Large intestine (tissue), 3 donors: ENCODE measurements around the gene TNS1. TPM values are rescaled to one million over a fixed set of nuclear protein-coding genes. Genes with fewer than 3 reads are reported as not detected.
"Not testable (repeated sequence)": the region's sequence is repeated elsewhere in the genome, so short reads cannot be mapped to it uniquely, and the experiment has no call there.

Experiments
- DNase-seq, 2 donors: peaks; one replicate each; pipeline versions ENCODE4 v3.0.0 to v3.0.0-alpha.2; 2013
- H3K27ac ChIP-seq: one replicate; pipeline ENCODE4 v1.5.1; 2013; ENCODE audit warnings: low read length
- H3K27me3 ChIP-seq: 2 replicates; pipeline ENCODE4 v1.6.1; 2013; ENCODE audit warnings: low read length; ENCODE audit not compliant: control insufficient read depth, insufficient read depth
- H3K36me3 ChIP-seq: 2 replicates; pipeline ENCODE4 v1.6.1; 2013; ENCODE audit warnings: low read length; ENCODE audit not compliant: control insufficient read depth, insufficient read depth
- H3K4me1 ChIP-seq: one replicate; pipeline ENCODE4 v1.6.1; 2013; ENCODE audit warnings: low read length; ENCODE audit not compliant: control insufficient read depth, insufficient read depth
- H3K4me3 ChIP-seq: one replicate; pipeline ENCODE4 v1.5.1; 2013; ENCODE audit warnings: low read length
- H3K9me3 ChIP-seq: one replicate; pipeline ENCODE4 v1.6.1; 2013; ENCODE audit warnings: mild to moderate bottlenecking, low read depth, low read length, moderate library complexity; ENCODE audit not compliant: control insufficient read depth
- WGBS: methylation state at CpG from one replicate; pipeline ENCODE4 v1.1.5; 2013; ENCODE audit warnings: low lambda C conversion rate; ENCODE audit not compliant: insufficient coverage; 5-methylcytosine and 5-hydroxymethylcytosine counted together
- polyA plus RNA-seq: library from polyadenylated mRNA; unstranded; fragments of 120-200 nt; gene quantifications from one replicate; pipeline ENCODE4 v1.2.1, GENCODE V29; 2013

TNS1 gene
- polyA plus RNA-seq, 1 donor, result 26.8 TPM

DNA sequence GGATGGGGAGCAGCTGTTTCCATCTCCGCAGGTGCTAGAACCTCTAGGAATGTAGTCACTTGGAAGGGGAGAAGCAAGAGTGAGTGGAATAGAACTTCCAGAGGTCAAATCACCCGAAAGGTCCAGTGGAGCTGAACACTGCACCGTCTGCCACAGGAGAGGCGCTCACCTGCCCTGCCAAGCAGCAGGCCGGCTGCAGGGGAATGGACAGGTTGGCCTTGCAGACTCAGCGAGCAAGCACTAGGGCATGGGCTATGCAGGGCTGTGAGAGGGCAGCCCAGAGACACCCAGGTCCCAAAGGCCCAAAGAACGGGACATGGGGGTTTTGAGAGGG is 214.2 kb downstream of the TNS1 start:
- no peak overlapping the region for H3K27ac ChIP-seq
- peaks cover 7% of the 10 kb centered on the region for H3K9me3 ChIP-seq
- no peaks in the 10 kb centered on the region for H3K36me3 ChIP-seq
- H3K27me3 ChIP-seq, result peaks cover 3% of the 10 kb centered on the region
- no peaks in the 10 kb centered on the region for H3K4me1 ChIP-seq
- DNase-seq, result no peak
- no peak overlapping the region for H3K4me3 ChIP-seq
- WGBS, result no CpG with 5 or more reads among the region's 7 CpGs

DNA sequence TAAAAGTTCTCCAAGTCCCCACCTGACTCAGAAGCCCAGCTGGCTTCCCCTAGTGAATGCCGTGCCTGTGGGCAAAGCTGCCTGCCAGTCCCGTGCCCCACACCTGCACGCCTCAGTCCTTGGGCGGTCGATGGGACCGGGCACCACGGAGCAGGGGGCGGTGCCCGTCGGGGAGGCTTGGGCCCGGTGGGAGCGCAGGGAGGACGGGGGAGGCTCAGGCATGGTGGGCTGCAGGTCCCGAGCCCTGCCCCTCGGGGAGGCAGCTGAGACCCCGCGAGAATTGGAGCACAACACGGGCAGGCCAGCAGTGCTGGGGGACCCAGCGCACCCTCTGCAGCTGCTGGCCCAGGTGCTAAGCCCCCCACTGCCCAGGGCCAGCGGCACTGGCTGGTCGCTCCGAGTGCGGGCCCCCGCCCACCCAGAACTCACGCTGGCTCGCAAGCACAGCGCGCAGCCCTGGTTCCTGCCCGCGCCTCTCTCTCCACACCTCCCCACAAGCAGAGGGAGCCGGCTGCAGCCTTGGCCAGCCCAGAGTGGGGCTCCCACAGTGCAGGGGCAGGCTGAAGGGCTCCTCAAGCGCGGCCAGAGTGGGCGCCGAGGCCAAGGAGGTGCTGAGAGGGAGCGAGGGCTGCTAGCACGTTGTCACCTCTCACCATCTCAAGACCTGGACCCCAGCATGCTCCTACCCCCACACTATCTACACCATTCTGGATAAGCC is 215.5 kb downstream of the TNS1 start:
- WGBS, result no CpG with 5 or more reads among the region's 37 CpGs
- no peak overlapping the region for H3K27ac ChIP-seq

GRCh38 chr2:217786560-217786959 is 216.2 kb downstream of the TNS1 start:
- WGBS, result no CpG with 5 or more reads among the region's 5 CpGs
- not testable (repeated sequence) for H3K9me3 ChIP-seq, H3K36me3 ChIP-seq, H3K27ac ChIP-seq, H3K4me3 ChIP-seq, H3K4me1 ChIP-seq, H3K27me3 ChIP-seq, DNase-seq

More for the DNA sequence above, 215.5 kb downstream of the TNS1 start:
- Histone ChIP-seq H3K36me3 (no peaks in the 10 kb centered on the region), H3K4me1 (no peaks in the 10 kb centered on the region), H3K4me3 (no peak overlapping the region), H3K9me3 (peaks cover 7% of the 10 kb centered on the region), H3K27me3 (peaks cover 3% of the 10 kb centered on the region)
- DNase-seq, result no peak

DNA sequence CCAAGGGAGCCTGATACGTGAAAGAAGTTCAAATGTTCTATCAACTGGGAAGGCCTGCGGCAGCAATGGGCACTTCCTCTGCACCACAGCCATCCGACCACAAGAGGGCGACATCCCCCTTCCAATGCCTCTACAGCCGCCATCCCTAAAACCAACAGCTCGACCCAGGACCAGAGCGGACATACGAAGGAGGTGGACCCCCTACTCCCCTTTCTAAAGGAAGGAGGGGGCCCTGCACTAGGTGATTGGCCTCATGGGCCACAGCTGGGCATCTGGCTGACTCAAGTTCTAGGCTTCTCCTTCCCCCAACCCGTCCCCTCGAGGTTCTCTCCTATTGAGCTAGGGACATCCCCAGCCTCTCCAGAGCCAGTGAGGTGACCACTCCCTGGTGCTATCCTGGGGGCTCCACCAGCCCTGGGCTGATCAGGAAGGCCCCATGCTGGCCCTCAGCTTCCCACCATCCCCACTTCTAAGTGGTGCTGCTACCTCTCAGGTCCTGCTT is 217.2 kb downstream of the TNS1 start:
- peaks cover 3% of the 10 kb centered on the region for H3K27me3 ChIP-seq
- no peaks in the 10 kb centered on the region for H3K36me3 ChIP-seq
- no peaks in the 10 kb centered on the region for H3K4me1 ChIP-seq
- peaks cover 7% of the 10 kb centered on the region for H3K9me3 ChIP-seq
- peak; percentile 43 to 56 for DNase-seq
- no peak overlapping the region for H3K27ac ChIP-seq
- no peak overlapping the region for H3K4me3 ChIP-seq
- no CpG with 5 or more reads among the region's 10 CpGs for WGBS

GRCh38 chr2:217784996-217785543 is 217.7 kb downstream of the TNS1 start:
- Histone ChIP-seq H3K4me1 (no peaks in the 10 kb centered on the region), H3K27ac (no peak overlapping the region), H3K9me3 (peaks cover 7% of the 10 kb centered on the region), H3K36me3 (no peaks in the 10 kb centered on the region), H3K4me3 (no peak overlapping the region), H3K27me3 (peaks cover 1% of the 10 kb centered on the region)
- 60% methylated on average over 2 of the region's 14 CpGs for WGBS
- DNase-seq, result no peak

- H3K4me3 ChIP-seq, result no peak overlapping the region
- DNase-seq, result no peak
- H3K27me3 ChIP-seq, result no peaks in the 10 kb centered on the region
- H3K9me3 ChIP-seq, result peaks cover 7% of the 10 kb centered on the region
- no peak overlapping the region for H3K27ac ChIP-seq
- no peaks in the 10 kb centered on the region for H3K4me1 ChIP-seq
- no peaks in the 10 kb centered on the region for H3K36me3 ChIP-seq
Measured at GRCh38 chr2:217783243-217783642, 219.6 kb downstream of the TNS1 start.

- Histone ChIP-seq H3K9me3 (no peaks in the 10 kb centered on the region), H3K4me1 (no peaks in the 10 kb centered on the region), H3K27me3 (no peaks in the 10 kb centered on the region), H3K27ac (no peak overlapping the region), H3K36me3 (no peaks in the 10 kb centered on the region), H3K4me3 (no peak overlapping the region)
- no peak for DNase-seq
Measured at GRCh38 chr2:217777906-217778305, 224.9 kb downstream of the TNS1 start.

- Histone ChIP-seq H3K27ac (no peak overlapping the region), H3K4me3 (no peak overlapping the region), H3K4me1 (no peaks in the 10 kb centered on the region), H3K9me3 (no peaks in the 10 kb centered on the region), H3K36me3 (no peaks in the 10 kb centered on the region), H3K27me3 (no peaks in the 10 kb centered on the region)
- no peak for DNase-seq
Measured at GRCh38 chr2:217776631-217777030, 226.2 kb downstream of the TNS1 start.

DNA sequence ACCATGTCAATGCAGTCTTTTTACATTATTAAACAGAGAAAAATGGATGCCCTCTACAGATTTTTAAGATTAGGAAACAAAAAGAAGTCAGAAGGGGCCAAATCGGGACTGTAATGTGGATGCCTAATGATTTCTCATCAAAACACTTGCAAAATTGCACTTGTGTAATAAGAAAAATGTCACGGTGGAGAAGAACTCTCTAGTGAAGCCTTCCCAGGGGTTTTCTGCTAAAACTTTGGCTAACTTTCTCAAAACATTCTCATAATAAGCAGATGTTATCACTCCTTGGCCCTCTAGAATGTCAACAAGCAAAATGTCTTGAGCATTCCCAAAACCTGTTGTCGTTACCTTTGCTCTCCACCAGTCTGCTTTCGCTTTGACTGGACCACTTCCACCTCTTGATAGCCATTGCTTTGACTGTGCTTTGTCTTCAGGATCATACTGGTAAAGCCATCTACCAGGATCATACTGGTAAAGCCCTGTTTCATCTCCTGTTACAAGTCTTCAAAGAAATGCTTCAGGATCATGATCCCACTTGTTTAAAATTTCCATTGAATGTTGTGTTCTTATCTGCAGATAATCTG is 226.8 kb downstream of the TNS1 start:
- DNase-seq, result no peak
- H3K4me1 ChIP-seq, result no peaks in the 10 kb centered on the region
- WGBS, result 88% methylated on average over 1 of the region's 4 CpGs
- no peak overlapping the region for H3K4me3 ChIP-seq
- no peak overlapping the region for H3K27ac ChIP-seq
- H3K27me3 ChIP-seq, result no peaks in the 10 kb centered on the region
- H3K9me3 ChIP-seq, result no peaks in the 10 kb centered on the region
- no peaks in the 10 kb centered on the region for H3K36me3 ChIP-seq

GRCh38 chr2:217774232-217774631 is 228.6 kb downstream of the TNS1 start:
- H3K36me3 ChIP-seq, result no peaks in the 10 kb centered on the region
- peak in 1 of 2 donors; percentile 36 for DNase-seq
- WGBS, result 100% methylated on average over 1 of the region's 3 CpGs
- H3K4me3 ChIP-seq, result no peak overlapping the region
- no peak overlapping the region for H3K27ac ChIP-seq
- H3K27me3 ChIP-seq, result peaks cover 5% of the 10 kb centered on the region
- no peaks in the 10 kb centered on the region for H3K4me1 ChIP-seq
- no peaks in the 10 kb centered on the region for H3K9me3 ChIP-seq

DNA sequence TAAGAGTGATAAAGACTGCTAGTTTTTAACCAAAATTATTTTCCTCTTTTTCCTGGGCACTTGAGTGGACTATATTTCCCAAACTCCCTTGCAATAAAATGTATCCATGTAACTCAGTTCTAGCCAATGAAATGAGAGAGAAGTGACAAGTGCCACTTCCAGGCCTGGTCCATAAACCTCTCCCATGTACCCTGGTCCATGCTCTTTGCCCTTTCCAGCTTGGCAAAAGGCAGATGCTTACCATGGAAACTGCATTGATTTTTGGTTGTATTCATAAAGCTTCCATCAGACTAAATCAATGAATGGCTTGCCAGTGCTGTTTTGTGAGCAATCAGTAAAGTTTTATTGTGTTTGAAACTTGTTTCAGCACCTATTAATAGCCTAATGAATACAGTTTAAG is 229.3 kb downstream of the TNS1 start:
- no peak for DNase-seq
- Histone ChIP-seq H3K4me1 (no peaks in the 10 kb centered on the region), H3K27ac (no peak overlapping the region), H3K9me3 (no peaks in the 10 kb centered on the region), H3K36me3 (no peaks in the 10 kb centered on the region), H3K27me3 (peaks cover 5% of the 10 kb centered on the region), H3K4me3 (no peak overlapping the region)
